Naive thymus-derived CD8-positive, alpha-beta T cell (primary cell): ENCODE measurements around the gene SORBS2. TPM values are rescaled to one million over a fixed set of nuclear protein-coding genes. Genes with fewer than 3 reads are reported as not detected.
"Not testable (repeated sequence)": the region's sequence is repeated elsewhere in the genome, so short reads cannot be mapped to it uniquely, and the experiment has no call there.

Source experiments
- ATAC-seq, 2 donors: fragments of 150-1000 bp; cut with Tn5 transposase in 1 of 2; sonication (Bioruptor Pico), chemical (Tn5 transposase) in 1 of 2; 1 replicate in 1 of 2; 2 replicates in 1 of 2; pipeline ENCODE4 v1.10.0; 2021; ENCODE audit warnings: mild to moderate bottlenecking in 2 of 2, moderate library complexity in 2 of 2
- POLR2A ChIA-PET: fragments of 350-600 bp; sonication (Branson Sonifier 250); formaldehyde crosslinking; loops from one replicate; lab custom pipeline; 2021; ENCODE audit warnings: antibody characterized with exemption; lab: Charles Lee
- DNase-seq, 10 donors: peaks; one replicate each; pipeline versions ENCODE4 v3.0.0 to v3.0.0-alpha.2; 2020 to 2022
- H3K27ac Mint-ChIP-seq, 10 donors: one replicate each; pipeline ENCODE4 v1.8.0; 2020 to 2022; ENCODE audit warnings: mild to moderate bottlenecking in 10 of 10, mixed read lengths in 10 of 10, moderate library complexity in 4 of 10, inconsistent platforms in 1 of 10
- H3K27me3 Mint-ChIP-seq, 5 donors: one replicate each; pipeline ENCODE4 v1.8.0; 2021 to 2022; ENCODE audit warnings: mixed read lengths in 5 of 5
- H3K36me3 Mint-ChIP-seq, 3 donors: one replicate each; pipeline ENCODE4 v1.8.0; 2020 to 2022; ENCODE audit warnings: mixed read lengths in 3 of 3, mild to moderate bottlenecking in 2 of 3, inconsistent platforms in 1 of 3
- H3K4me1 Mint-ChIP-seq, 4 donors: one replicate each; pipeline ENCODE4 v1.8.0; 2021 to 2022; ENCODE audit warnings: mixed read lengths in 4 of 4
- H3K4me3 Mint-ChIP-seq, 10 donors: one replicate each; pipeline ENCODE4 v1.8.0; 2020 to 2022; ENCODE audit warnings: mild to moderate bottlenecking in 10 of 10, mixed read lengths in 10 of 10, moderate library complexity in 6 of 10, inconsistent platforms in 1 of 10
- H3K9me3 Mint-ChIP-seq, 9 donors: one replicate each; pipeline ENCODE4 v1.8.0; 2020 to 2022; ENCODE audit warnings: mixed read lengths in 9 of 9, mild to moderate bottlenecking in 3 of 9, inconsistent platforms in 1 of 9, moderate library complexity in 1 of 9
- polyA plus RNA-seq, 3 donors: library from polyadenylated mRNA; unstranded; fragments of 300-500 nt; fragmentation: Illumina TruSeq; gene quantifications; one replicate each; pipeline ENCODE4 v1.2.3, GENCODE V29; 2021
- total RNA-seq, 8 experiments: library from RNA in 2 of 8; stranded (reverse) in 2 of 8; gene quantifications; one replicate each; pipeline ENCODE4 v1.2.3 and lab custom pipeline; 2021 to 2026

Gene SORBS2
- total and polyA plus RNA-seq, 5 experiments from 2014 or later = 1.4 TPM; not detected in 4

DNA sequence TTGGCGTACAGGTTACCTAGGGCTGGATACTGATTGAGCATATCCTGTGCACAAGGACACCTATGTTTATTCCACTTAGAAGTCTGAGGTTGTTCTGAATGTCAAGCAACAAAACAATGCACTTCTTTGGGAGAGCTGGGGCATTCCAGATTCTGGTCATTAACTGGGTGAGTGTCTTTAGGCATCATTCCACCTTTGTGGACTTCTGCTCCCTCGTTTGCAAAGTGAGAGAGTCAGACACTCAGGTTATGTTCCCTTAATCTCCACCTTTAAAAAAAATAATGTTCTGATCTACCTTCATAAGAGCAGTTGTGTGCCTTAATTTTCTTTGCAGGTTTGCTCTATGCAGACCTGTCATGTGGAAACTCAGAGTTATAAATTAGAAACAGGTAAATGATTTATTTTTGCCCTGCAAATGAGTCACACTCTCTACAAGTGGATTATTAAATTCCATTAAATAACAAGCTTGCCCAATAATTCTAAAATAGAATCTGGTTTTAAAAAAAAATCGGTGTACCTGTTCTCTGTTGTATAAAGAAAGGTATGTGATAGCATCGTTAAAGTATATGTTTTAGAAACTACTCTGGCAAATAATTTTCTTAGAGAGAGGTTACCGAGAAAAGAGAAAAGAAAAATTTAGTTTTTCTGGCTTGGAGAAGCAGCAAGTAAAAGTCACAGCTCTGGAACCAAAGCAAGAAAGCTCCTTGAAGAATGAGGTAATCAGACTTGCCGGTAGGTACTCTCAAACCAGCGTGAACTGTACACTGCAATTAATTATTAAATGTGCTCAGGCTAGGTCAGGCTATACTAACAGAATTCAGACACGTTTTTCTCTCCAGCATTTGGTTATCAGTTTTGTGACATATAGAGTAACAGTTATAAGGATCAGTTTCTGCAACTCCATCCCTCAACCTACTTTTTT lies 93.2 kb downstream of the SORBS2 start:
- peaks cover 2 to 13% (median 8%) of the 10 kb centered on the region in 5 donors for H3K27me3 Mint-ChIP-seq
- POLR2A ChIA-PET = no interaction called here
- ATAC-seq (no peak), DNase-seq (no peak)
- H3K36me3 Mint-ChIP-seq = no peaks in the 10 kb centered on the region
- H3K27ac Mint-ChIP-seq = peak overlapping the region in 1 of 10 donors; percentile 27
- H3K4me3 Mint-ChIP-seq = no peak overlapping the region
- no peaks in the 10 kb centered on the region for H3K4me1 Mint-ChIP-seq
- H3K9me3 Mint-ChIP-seq = no peaks in the 10 kb centered on the region

DNA sequence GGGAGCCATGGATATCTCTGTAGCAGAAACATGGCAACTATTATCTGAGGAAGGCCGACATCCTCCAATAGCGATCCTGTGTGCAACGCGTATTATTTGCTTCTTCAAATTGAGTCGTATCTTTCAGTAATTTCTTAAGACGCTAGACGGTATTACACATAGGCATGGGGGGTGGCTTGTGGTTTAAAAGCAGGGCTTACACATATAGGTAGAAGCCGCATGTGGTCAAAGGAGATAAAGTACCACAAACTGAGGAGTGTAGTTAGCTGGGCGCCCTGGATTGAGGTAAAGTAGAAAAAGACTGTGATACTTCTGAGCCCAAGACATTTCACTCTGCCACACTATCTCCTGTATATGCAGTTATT lies 94.6 kb downstream of the SORBS2 start:
- Mint-ChIP-seq H3K9me3 (peaks cover 0 to 4% (median 0%) of the 10 kb centered on the region in 9 donors), H3K36me3 (no peaks in the 10 kb centered on the region), H3K27me3 (peaks cover 11 to 24% (median 17%) of the 10 kb centered on the region in 5 donors), H3K4me1 (peaks cover 0 to 3% (median 0%) of the 10 kb centered on the region in 4 donors), H3K4me3 (no peak overlapping the region), H3K27ac (no peak overlapping the region)
- POLR2A ChIA-PET = no interaction called here
- ATAC-seq (no peak), DNase-seq (no peak)

- H3K4me1 Mint-ChIP-seq = peaks cover 0 to 3% (median 0%) of the 10 kb centered on the region in 4 donors
- POLR2A ChIA-PET = no interaction called here
- no peaks in the 10 kb centered on the region for H3K36me3 Mint-ChIP-seq
- DNase-seq (no peak), ATAC-seq (no peak)
- peaks cover 11 to 30% (median 19%) of the 10 kb centered on the region in 5 donors for H3K27me3 Mint-ChIP-seq
- peaks cover 0 to 4% (median 0%) of the 10 kb centered on the region in 9 donors for H3K9me3 Mint-ChIP-seq
- no peak overlapping the region for H3K27ac Mint-ChIP-seq
- no peak overlapping the region for H3K4me3 Mint-ChIP-seq
These were observed 95.2 kb downstream of the SORBS2 start for GRCh38 chr4:185716577-185717376.

DNA sequence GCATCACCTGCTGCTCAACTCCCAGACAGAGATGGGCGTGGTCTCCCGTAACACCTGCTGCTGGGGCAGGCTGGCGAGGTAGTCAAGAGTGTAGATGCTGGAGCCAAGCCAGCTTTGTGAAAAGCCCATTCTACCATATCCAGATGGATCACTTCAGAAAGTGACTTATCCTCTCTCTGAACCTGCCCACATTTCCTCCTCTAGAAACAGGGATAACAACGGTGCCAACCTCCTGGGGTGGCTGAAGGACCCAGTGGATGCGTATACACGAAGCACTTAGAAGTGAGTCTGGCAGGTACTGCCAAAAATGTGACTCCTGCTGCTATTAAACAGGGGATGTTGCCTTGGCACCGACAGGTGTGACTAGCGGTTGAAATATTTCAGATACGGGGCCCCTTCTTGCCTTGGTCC lies 95.8 kb downstream of the SORBS2 start:
- Mint-ChIP-seq H3K4me1 (peaks cover 0 to 3% (median 0%) of the 10 kb centered on the region in 4 donors), H3K4me3 (no peak overlapping the region), H3K36me3 (no peaks in the 10 kb centered on the region), H3K27ac (peak overlapping the region in 1 of 10 donors; percentile 35), H3K9me3 (peaks cover 0 to 4% (median 0%) of the 10 kb centered on the region in 9 donors), H3K27me3 (peaks cover 13 to 36% (median 21%) of the 10 kb centered on the region in 5 donors)
- DNase-seq (no peak), ATAC-seq (no peak)
- POLR2A ChIA-PET = no interaction called here

- H3K27ac Mint-ChIP-seq, POLR2A ChIA-PET, H3K4me3 Mint-ChIP-seq, H3K9me3 Mint-ChIP-seq, H3K4me1 Mint-ChIP-seq, H3K36me3 Mint-ChIP-seq, DNase-seq, ATAC-seq: not testable (repeated sequence)
- H3K27me3 Mint-ChIP-seq = peaks cover 15 to 41% (median 25%) of the 10 kb centered on the region in 5 donors
These were observed 97.5 kb downstream of the SORBS2 start for GRCh38 chr4:185714524-185714923.

- POLR2A ChIA-PET = no interaction called here
- ATAC-seq (no peak), DNase-seq (no peak)
- H3K4me3 Mint-ChIP-seq = no peak overlapping the region
- peaks cover 0 to 3% (median 0%) of the 10 kb centered on the region in 4 donors for H3K4me1 Mint-ChIP-seq
- H3K9me3 Mint-ChIP-seq = peaks cover 0 to 4% (median 0%) of the 10 kb centered on the region in 9 donors
- H3K36me3 Mint-ChIP-seq = no peaks in the 10 kb centered on the region
- peaks cover 15 to 41% (median 25%) of the 10 kb centered on the region in 5 donors for H3K27me3 Mint-ChIP-seq
- H3K27ac Mint-ChIP-seq = no peak overlapping the region
These were observed 98.3 kb downstream of the SORBS2 start for GRCh38 chr4:185713731-185714130.

- no peak overlapping the region for H3K4me3 Mint-ChIP-seq
- no peaks in the 10 kb centered on the region for H3K36me3 Mint-ChIP-seq
- peaks cover 0 to 3% (median 0%) of the 10 kb centered on the region in 4 donors for H3K4me1 Mint-ChIP-seq
- no peak for ATAC-seq
- H3K27ac Mint-ChIP-seq = no peak overlapping the region
- POLR2A ChIA-PET = no interaction called here
- peaks cover 0 to 4% (median 0%) of the 10 kb centered on the region in 9 donors for H3K9me3 Mint-ChIP-seq
- DNase-seq = no peak
- H3K27me3 Mint-ChIP-seq = peaks cover 15 to 41% (median 25%) of the 10 kb centered on the region in 5 donors
These were observed 98.7 kb downstream of the SORBS2 start for GRCh38 chr4:185713272-185713671.

DNA sequence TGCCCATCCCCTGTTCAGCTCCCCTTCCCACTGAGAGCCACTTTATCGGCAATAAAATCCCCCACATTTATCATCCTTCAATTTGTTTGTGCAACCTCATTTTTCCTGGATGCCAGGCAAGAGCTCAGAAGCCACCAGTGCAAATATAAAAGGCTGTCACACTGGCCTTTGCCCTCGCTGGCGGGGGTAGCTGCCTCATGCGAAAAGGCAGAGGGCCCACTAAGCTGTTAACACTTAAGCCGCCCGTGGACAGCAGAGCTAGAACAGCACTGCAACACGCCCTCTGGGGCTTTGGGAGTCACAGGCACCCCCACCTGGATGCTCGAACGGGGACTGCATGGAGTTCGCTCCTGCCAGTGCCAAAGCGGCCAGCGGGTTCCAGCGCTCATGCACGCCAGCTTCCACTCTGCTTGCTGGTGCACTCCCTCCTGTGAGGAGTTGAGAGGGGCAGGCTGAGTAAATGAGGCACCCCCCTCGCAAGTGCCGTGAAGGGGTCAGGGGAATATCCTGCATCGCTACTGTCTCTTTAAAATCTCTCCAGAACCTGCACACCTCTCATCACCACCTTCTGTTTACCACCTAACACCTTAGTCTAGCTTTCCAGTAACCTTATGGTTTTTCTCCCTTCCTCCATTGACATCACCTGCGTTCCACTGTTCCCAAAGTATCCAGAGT lies 99.5 kb downstream of the SORBS2 start:
- POLR2A ChIA-PET = no interaction called here
- ATAC-seq (no peak), DNase-seq (no peak)
- peaks cover 0 to 3% (median 0%) of the 10 kb centered on the region in 4 donors for H3K4me1 Mint-ChIP-seq
- no peak overlapping the region for H3K27ac Mint-ChIP-seq
- peaks cover 0 to 4% (median 0%) of the 10 kb centered on the region in 9 donors for H3K9me3 Mint-ChIP-seq
- H3K36me3 Mint-ChIP-seq = no peaks in the 10 kb centered on the region
- no peak overlapping the region for H3K4me3 Mint-ChIP-seq
- peaks cover 15 to 41% (median 25%) of the 10 kb centered on the region in 5 donors for H3K27me3 Mint-ChIP-seq

- H3K36me3 Mint-ChIP-seq = no peaks in the 10 kb centered on the region
- POLR2A ChIA-PET = no interaction called here
- H3K27ac Mint-ChIP-seq = no peak overlapping the region
- peaks cover 0 to 3% (median 0%) of the 10 kb centered on the region in 4 donors for H3K4me1 Mint-ChIP-seq
- DNase-seq = no peak
- no peak for ATAC-seq
- no peak overlapping the region for H3K4me3 Mint-ChIP-seq
- peaks cover 15 to 41% (median 24%) of the 10 kb centered on the region in 5 donors for H3K27me3 Mint-ChIP-seq
- peaks cover 0 to 4% (median 0%) of the 10 kb centered on the region in 9 donors for H3K9me3 Mint-ChIP-seq
These were observed 100.3 kb downstream of the SORBS2 start for GRCh38 chr4:185711726-185712125.

- H3K4me3 Mint-ChIP-seq = no peak overlapping the region
- no peak for ATAC-seq
- H3K4me1 Mint-ChIP-seq = peaks cover 0 to 3% (median 0%) of the 10 kb centered on the region in 4 donors
- peaks cover 15 to 41% (median 25%) of the 10 kb centered on the region in 5 donors for H3K27me3 Mint-ChIP-seq
- no peak for DNase-seq
- POLR2A ChIA-PET = no interaction called here
- H3K9me3 Mint-ChIP-seq = peaks cover 0 to 5% (median 0%) of the 10 kb centered on the region in 9 donors
- H3K27ac Mint-ChIP-seq = no peak overlapping the region
- no peaks in the 10 kb centered on the region for H3K36me3 Mint-ChIP-seq
These were observed 101.5 kb downstream of the SORBS2 start for GRCh38 chr4:185710487-185710995.

DNA sequence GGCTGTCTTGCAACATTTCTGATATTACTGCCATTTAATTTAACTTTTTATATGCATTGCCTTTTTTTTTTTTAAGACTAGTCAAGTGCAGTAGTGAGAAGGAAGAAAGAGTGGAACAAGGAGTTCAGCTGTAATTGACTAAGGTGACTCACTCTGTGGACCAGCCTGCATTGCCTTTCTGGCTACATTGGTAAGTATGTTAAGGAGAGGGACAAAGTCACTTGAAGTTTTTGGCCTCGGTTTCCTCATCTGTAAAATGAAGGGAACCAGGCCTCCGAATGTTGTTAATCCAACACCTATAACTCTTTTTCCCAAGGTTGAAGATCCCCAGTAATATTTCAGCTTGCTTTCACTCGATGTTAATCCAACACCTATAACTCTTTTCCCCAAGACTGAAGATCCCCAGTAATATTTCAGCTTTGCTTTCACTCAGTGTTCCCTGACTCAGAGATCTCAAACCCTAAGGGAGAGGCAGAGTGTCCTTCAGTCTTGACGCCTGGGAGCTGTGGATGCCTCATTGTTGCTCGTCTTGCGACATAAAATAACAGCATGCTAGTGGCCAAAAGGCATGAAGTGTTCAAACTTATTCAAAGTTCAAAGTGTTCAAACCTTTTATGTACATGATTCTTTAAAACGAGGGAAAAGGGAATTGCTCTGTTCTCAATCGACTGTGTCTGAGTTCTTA lies 102.0 kb downstream of the SORBS2 start:
- ATAC-seq (no peak), DNase-seq (no peak)
- POLR2A ChIA-PET = no interaction called here
- Mint-ChIP-seq H3K27ac (no peak overlapping the region), H3K9me3 (peaks cover 0 to 6% (median 0%) of the 10 kb centered on the region in 9 donors), H3K4me1 (peaks cover 0 to 3% (median 0%) of the 10 kb centered on the region in 4 donors), H3K4me3 (no peak overlapping the region), H3K36me3 (no peaks in the 10 kb centered on the region), H3K27me3 (peaks cover 15 to 41% (median 25%) of the 10 kb centered on the region in 5 donors)
